GM19467 (cell line): Measurements from ENCODE around the gene KIAA0040.

ENCODE experiments used
- ATAC-seq: cut with Tn5 transposase; IDR thresholded peaks from one replicate; pipeline ENCODE4 v1.9.1; 2021; ENCODE audit warnings: mild to moderate bottlenecking, moderate library complexity; ENCODE audit not compliant: unreplicated experiment

KIAA0040 gene

GRCh38 chr1:175172503-175172902 is 20.1 kb downstream of the KIAA0040 start:
- ATAC-seq = no peak

- ATAC-seq = no peak
Observed at GRCh38 chr1:175171036-175171913, 21.3 kb downstream of the KIAA0040 start.

GRCh38 chr1:175169286-175170018 is 23.1 kb downstream of the KIAA0040 start:
- ATAC-seq = no peak

GRCh38 chr1:175168782-175169181 is 23.8 kb downstream of the KIAA0040 start:
- ATAC-seq = no peak

- no peak for ATAC-seq
Observed at GRCh38 chr1:175167861-175168260, 24.7 kb downstream of the KIAA0040 start.

- ATAC-seq = no peak
Observed at GRCh38 chr1:175166746-175167145, 25.8 kb downstream of the KIAA0040 start.

GRCh38 chr1:175164751-175165150 is 27.8 kb downstream of the KIAA0040 start:
- ATAC-seq = no peak

- ATAC-seq = no peak
Observed at GRCh38 chr1:175163702-175164101, 28.9 kb downstream of the KIAA0040 start.

- no peak for ATAC-seq
Observed at GRCh38 chr1:175162955-175163354, 29.6 kb downstream of the KIAA0040 start.

GRCh38 chr1:175158170-175158591 is 34.4 kb downstream of the KIAA0040 start:
- ATAC-seq = no peak

- ATAC-seq = no peak
Observed at GRCh38 chr1:175157200-175157599, 35.4 kb downstream of the KIAA0040 start.

- ATAC-seq = no peak
Observed at GRCh38 chr1:175155936-175156335, 36.6 kb downstream of the KIAA0040 start.

GRCh38 chr1:175155473-175155856 is 37.1 kb downstream of the KIAA0040 start:
- no peak for ATAC-seq

GRCh38 chr1:175154629-175155472 is 37.7 kb downstream of the KIAA0040 start:
- ATAC-seq = no peak

GRCh38 chr1:175152006-175152652 is 40.4 kb downstream of the KIAA0040 start:
- no peak for ATAC-seq

GRCh38 chr1:175150596-175151319 is 41.8 kb downstream of the KIAA0040 start:
- no peak for ATAC-seq

GRCh38 chr1:175148068-175148467 is 44.5 kb downstream of the KIAA0040 start:
- ATAC-seq = no peak

GRCh38 chr1:175147569-175147968 is 45.0 kb downstream of the KIAA0040 start:
- ATAC-seq = no peak

- ATAC-seq = no peak
Observed at GRCh38 chr1:175146529-175147213, 45.9 kb downstream of the KIAA0040 start.
